ENCODE results near the gene RMRP. TPM values are rescaled to one million over a fixed set of nuclear protein-coding genes. Genes with fewer than 3 reads are reported as not detected.
A peak's percentile ranks its signal among the peaks of the same experiment; 100 is the strongest.

The RMRP gene
- total and polyA plus RNA-seq, 9 of the 15 experiments (the other 6 are each of a cell fraction or from before 2014, with no cell fraction given), result 75.7 to 89,974 (median 13,378) TPM; not detected in 3

GRCh38 chr9:35657546-35658136 lies at the start of gene RMRP (continued):
- TF ChIP-seq TFAP4 (CRISPR knock-in tag; IDR thresholded peaks at IDR 0.05; ENCODE audit: borderline replicate concordance) (peak; percentile 92), CXXC5 (CRISPR knock-in tag; IDR thresholded peaks at IDR 0.05) (peak; percentile 99), ZBTB33 (CRISPR knock-in tag; IDR thresholded peaks at IDR 0.05) (0 out of 2 replicates have a peak, but pooled peaks have one; percentile 73), GABPA (tag; conservative IDR thresholded peaks at IDR 0.05; ENCODE audit: low read depth) (peak; percentile 54), PTBP1 (IDR thresholded peaks at IDR 0.05; ENCODE audit: low read depth, low read length) (0 out of 2 replicates have a peak, but pooled peaks have one; percentile 18), POLR2B (IDR thresholded peaks at IDR 0.05; ENCODE audit: low read depth, partially characterized antibody) (no peak), ZNF77 (CRISPR knock-in tag; IDR thresholded peaks at IDR 0.05) (no peak), U2AF1 (optimal IDR thresholded peaks at IDR 0.05; ENCODE audit: low read depth, low read length) (no peak), CREB3 (tag; conservative IDR thresholded peaks at IDR 0.05; ENCODE audit: low read depth) (no peak), ELK1 (CRISPR knock-in tag; IDR thresholded peaks at IDR 0.05) (no peak), EP400 (IDR thresholded peaks at IDR 0.05) (peak; percentile 90), ZNF561 (CRISPR knock-in tag; conservative IDR thresholded peaks at IDR 0.05) (no peak), ATF6 (CRISPR knock-in tag; IDR thresholded peaks at IDR 0.05) (peak; percentile 82; the same call in 1 of the 2 replicates), HMGN3 (IDR thresholded peaks at IDR 0.05; ENCODE audit: borderline replicate concordance, extremely low read depth, insufficient read length, low read depth, low read length) (peak; percentile 57), ZFP91 (CRISPR knock-in tag; IDR thresholded peaks at IDR 0.05) (no peak), BDP1 (IDR thresholded peaks at IDR 0.05; ENCODE audit: insufficient read depth, insufficient read length) (peak; percentile 63), HDAC1 (IDR thresholded peaks at IDR 0.05) (peak in 1 of 2 experiments; percentile 89; a peak in 2 of 4 replicates)
